CD4-positive, alpha-beta T cell treated with Interleukin-4 for 1 hour (primary cell): ENCODE results near the gene EYA2.

Source experiments
- DNase-seq, 2 donors: peaks; one replicate each; pipeline ENCODE4 v3.0.0-alpha.2; 2020 to 2022

EYA2 gene

DNA sequence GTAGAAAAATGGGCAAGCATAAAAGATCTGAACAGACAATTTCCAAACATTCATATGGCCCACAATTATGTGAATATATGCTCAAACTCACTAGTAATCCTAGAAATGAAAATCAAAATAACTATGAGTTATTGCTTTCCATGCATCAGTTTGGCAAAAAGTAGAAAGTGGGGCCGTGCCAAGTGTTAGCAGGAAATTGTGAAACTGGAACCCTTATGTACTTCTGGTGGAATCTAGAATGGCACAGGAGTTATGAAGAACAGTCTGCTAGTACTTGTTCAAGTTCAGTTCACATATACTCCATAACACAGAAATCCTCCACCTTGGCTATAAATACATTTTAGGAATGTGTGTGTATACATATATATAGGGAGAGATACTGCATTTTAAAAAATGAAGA is 89.8 kb downstream of the EYA2 start:
- DNase-seq = no peak

GRCh38 chr20:46985250-46985649 is 90.6 kb downstream of the EYA2 start:
- DNase-seq = no peak

DNA sequence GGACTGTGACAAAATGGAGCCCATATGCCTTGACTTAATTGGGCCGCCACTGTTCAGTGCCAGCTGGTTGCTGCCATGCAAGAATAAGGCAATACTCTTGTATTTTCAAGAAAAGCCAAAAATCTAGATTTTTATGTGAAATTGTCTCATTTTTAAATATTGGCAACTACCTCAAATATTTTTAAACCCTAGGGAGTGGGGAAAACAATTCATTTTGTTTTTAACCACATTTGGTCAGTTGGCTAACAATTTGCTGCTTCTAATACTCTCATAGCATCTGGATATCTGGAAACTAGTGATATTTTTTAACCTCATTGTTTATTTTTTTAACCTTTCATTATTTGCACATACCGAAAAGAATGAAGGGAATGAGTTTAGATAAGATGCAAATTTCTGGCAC is 91.0 kb downstream of the EYA2 start:
- no peak for DNase-seq

DNA sequence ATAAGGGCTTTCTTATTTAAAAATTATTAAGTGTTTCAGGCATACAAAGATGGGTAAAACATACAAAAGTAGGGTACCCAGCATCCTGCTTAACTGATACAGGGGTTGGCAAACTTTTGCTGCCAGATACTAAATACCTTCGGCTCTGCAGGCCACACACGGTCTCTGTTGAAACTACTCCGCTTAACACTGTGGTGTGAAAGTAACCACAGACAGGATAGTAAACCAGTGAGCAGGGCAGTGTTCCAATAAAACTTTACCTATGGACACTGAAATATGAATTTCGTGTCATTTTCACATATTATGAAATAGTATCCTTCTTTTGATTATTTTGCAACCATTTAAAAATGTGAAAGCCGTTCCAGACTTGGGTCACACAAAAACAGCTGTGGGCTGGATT is 92.4 kb downstream of the EYA2 start:
- no peak for DNase-seq

DNA sequence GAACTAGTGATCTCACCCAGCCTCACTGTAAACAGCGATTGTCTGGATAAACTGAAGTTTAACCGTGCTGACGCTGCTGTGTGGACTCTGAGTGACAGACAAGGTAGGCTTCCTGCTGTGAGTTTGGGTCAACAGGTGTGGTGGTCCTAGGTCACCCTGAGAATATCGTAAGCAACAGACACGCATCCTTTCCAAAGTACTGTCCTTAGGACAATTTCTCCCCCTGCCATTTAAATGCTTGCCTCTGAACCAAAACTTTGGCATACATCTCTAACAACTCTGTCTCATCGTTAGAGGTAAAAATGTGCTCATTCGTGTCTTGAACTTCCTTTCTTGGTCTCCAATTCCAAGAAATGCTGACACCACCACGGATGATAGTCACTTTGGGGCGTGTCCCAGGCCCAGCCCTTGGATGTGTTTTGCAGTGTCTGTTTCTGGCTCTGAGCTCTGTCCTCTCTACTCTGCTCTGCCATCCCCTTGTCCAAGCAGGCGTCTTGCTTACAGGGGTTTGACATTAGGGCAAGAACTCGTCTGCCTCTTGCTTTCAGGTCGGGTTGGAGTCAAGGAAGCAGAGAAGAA is 95.5 kb downstream of the EYA2 start:
- DNase-seq = peak in 1 of 2 donors; percentile 13

DNA sequence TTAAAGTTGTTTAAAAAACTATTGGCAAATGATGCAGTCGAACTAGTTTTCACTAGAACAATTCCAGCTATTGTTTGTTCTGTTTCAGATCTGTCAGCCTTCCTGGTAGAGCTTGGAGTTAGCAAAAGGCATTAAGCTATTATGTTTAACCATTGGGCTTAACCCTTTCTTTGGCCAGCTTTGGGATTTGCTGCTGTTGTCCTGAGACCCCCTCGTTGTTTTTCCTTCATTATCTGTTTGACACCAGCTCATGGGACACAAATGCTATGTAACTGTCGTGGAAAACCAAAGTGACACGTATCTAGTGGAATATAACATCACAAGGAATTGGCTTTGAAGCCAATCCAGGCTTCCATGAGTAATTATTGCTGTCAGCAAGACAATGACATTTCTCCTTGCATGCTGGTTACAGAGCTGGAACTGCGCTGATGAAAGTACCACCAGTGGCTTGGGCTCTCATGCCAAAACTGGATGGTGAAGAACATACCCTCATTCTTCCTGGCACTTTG is 96.0 kb downstream of the EYA2 start:
- no peak for DNase-seq

- DNase-seq = no peak
Measured at GRCh38 chr20:46991168-46991567, 96.5 kb downstream of the EYA2 start.

DNA sequence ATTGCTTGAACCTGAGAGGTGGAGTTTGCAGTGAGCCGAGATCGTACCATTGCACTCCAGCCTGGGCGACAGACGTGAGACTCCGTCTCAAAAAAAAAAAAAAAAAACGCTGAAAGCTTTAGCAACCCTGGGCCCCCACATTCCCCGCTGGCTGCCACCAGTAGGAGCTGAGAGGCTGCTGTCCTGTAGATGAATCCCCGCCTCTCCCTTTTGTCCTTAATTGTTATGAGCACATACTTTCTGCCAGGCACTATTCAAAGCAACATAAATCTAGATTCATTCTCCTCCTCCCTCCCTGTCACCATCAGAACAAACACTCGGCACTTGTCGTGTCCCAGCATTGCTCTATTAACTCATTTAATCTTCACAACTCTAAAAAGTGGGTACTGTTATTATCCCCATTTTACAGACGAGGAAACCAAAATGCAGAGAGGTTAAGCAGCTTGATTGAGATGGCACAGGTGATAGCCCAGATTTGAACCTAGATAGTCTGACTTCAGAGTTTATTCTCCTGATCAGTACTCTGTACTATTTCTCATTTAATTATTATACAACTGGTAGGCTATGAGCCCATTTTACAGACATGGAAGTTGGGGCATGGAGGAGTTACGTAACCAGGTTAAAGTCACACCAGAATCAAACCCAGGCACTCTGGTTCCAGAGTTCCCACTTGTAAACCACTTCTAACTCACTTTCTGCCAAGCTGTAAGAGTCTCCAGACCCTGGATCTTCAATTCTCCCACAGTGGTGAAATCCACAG is 97.4 kb downstream of the EYA2 start:
- no peak for DNase-seq

DNA sequence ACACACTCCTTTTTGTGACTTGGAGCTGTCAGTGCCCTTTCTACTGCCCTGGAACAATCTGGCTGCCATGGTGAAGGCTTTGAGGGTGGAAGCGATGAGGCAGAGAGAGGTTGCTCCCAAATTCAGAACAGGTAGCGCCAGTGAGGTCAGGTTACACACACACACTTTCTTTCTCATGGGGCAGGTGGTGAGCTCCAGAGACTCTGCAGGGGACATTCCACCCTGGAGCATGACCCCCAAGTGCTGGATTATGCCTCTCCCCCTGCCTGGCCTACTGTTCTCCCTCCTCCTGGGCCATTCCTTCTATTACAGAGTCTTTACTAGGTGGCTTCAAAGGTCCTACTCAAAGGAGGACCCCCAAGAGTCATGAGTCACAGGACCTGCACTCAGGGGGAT is 98.0 kb downstream of the EYA2 start:
- DNase-seq = no peak

DNA sequence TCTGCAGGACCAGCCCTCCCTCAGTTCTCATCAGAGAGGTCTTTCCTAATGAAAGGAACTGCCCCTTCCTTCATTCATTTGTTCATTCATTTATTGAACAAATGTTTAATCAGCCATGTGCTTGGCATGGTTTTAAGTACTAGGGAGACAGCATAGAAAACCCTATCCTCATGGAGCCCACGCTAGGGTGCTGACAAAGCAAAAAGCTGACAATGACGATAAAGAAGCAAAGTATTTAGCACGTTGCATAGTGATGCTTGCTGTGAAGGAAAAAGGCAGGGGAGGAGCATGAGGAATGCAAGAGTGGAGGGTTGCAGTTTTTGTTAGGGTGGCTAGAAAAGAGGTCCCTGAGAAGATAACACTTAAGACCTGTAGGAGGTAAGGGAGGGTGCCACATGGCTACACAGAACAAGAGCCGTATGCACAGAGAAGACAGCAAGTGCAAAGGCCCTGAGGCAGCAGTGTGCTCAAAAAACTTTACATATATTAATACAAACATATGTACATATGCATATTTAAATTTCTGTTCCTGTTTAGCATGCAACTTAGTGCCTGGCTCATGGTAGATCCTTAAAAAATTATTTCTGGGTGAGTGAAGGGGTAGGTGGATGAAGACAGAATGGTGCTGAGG is 98.9 kb downstream of the EYA2 start:
- no peak for DNase-seq

- peak; percentile 17 to 43 for DNase-seq
Measured at GRCh38 chr20:46994341-46994740, 99.7 kb downstream of the EYA2 start.

DNA sequence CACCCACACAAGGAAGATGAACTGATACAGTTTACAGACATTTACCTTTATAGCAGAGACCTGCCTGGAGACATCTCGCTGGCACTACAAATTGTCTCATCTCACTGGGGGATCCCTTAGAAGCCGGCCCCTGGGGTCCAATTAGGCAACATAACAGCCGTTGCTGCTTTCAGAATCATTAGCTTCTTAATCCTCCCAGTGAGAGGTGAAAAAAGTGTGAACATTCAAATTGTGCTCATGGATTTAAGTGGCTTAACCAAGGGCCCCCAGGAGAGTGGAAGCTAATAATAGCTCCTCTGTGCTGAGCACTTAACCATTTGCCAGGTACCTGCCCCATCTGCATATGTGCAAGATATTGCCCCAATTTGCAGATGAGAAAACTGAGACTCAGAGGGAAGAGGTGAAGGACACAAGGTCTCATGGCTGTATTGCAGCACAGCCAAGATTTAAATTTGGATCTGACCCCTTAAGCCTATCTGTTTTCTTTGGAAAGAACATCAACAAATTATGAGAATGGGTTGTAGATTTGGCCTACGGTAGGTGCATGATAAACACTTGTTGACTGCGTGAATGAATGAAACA is 101.0 kb downstream of the EYA2 start:
- DNase-seq = no peak

GRCh38 chr20:46997187-46997586 is 102.5 kb downstream of the EYA2 start:
- DNase-seq = no peak

GRCh38 chr20:46998477-46999240 is 104.0 kb downstream of the EYA2 start:
- no peak for DNase-seq

- no peak for DNase-seq
Measured at GRCh38 chr20:46999801-47000465, 105.3 kb downstream of the EYA2 start.

DNA sequence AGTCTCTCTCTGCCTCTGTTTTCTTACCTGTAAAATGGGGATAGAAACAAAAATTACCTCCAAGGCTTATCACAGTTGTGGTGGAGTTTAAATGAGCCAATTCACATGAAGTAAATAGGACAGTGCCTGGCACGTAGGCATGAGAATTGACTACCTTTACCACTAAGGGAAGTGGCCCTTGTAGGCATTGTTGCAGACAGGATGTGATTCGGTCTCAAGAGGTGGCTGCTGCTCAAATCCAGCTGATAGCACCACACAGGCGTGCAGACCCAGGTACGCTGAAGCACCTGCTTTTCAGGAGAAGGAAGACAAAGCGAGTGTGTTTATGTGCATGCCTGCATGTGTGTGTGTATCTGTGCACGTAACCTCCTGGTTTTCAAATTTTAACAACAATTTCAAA is 108.6 kb downstream of the EYA2 start:
- DNase-seq = no peak

DNA sequence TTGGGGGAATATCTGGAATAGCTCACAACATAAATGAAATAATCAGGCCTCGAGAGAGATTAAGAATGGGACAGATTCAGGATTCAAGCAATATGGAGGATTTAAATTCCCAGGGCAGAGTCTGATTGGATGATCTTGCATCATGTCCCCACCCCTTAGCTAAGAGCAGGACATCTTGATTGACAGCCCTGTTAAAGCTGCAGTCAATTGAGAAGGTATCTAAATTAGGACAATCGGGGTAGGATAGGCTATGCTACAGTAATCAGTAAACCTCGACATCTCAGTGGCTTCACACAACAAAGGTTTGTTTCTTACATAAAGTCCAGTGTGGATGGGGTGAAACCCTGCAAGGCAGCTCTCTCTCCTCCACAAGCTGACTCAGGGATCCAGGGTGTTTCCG is 109.5 kb downstream of the EYA2 start:
- DNase-seq = no peak

GRCh38 chr20:47007826-47008655 is 113.4 kb downstream of the EYA2 start:
- no peak for DNase-seq

DNA sequence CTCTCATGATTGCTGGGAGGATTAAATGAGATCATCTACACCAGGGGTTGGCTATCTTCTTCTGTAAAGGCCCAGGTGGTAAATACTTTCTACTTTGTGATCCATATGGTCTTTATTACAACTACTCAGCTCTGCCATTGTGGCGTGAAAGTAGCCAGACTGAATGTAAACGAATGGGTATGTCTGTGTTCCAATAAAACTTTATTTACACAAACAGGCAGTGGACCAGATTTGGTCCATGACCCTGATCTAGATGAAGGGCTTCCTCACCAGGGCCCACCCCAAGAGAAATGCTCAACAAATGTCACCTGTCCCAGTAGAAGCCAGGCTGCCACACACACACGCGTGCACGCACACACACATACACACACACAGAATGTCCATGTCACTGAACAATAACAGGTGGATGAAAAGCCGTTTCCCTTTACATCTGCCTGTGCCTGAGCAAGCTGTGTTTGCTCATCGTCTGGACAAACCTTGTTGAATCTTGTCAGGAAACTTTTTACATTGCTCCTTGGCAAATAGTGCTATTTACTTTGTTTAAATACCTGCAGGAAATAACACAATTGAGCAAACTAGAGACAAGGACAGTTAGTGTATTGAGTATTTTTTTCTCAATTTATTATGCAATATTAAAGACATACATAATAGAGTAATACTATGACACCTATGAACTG is 114.3 kb downstream of the EYA2 start:
- DNase-seq = no peak

DNA sequence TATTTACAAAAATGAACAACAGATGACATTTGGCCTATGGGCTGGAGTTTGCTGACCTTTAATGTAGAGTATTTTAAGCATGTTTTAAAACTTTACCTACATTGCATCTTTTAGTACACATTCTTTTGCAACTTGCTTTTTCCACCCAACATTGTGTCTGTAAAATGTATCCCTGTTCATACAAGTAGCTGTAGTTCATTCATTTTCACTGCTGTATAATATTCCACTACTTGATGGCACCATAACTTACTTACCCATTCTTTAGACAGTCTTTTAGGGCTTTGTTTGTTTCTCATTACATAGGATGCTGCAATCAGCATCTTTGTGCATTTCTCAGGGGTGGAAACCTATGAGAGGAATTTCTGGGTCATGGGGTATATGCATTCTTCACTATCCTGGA is 115.1 kb downstream of the EYA2 start:
- DNase-seq = no peak

- no peak for DNase-seq
Measured at GRCh38 chr20:47011984-47012383, 117.3 kb downstream of the EYA2 start.
